Stimulated activated naive CD8-positive, alpha-beta T cell treated with anti-CD3 and anti-CD28 coated beads, Interleukin-15, Interleukin-2, amounts not matched to agents 100 ng/mL and 50 ng/mL, for 24 hours (primary cell): ENCODE measurements around the gene VWA3B.
"Not testable (repeated sequence)": the region's sequence is repeated elsewhere in the genome, so short reads cannot be mapped to it uniquely, and the experiment has no call there.

ENCODE experiments used
- H3K27ac Mint-ChIP-seq: one replicate; pipeline ENCODE4 v1.8.0; 2021; ENCODE audit warnings: mild to moderate bottlenecking, mixed read lengths
- H3K27me3 Mint-ChIP-seq: one replicate; pipeline ENCODE4 v1.8.0; 2021; ENCODE audit warnings: mixed read lengths
- H3K36me3 Mint-ChIP-seq: one replicate; pipeline ENCODE4 v1.8.0; 2021; ENCODE audit warnings: low read depth, mixed read lengths
- H3K4me1 Mint-ChIP-seq: one replicate; pipeline ENCODE4 v1.8.0; 2021; ENCODE audit warnings: low read depth, mixed read lengths
- H3K4me3 Mint-ChIP-seq: one replicate; pipeline ENCODE4 v1.8.0; 2021; ENCODE audit warnings: mild to moderate bottlenecking, mixed read lengths
- H3K9me3 Mint-ChIP-seq: one replicate; pipeline ENCODE4 v1.8.0; 2021; ENCODE audit warnings: mixed read lengths

Gene VWA3B

DNA sequence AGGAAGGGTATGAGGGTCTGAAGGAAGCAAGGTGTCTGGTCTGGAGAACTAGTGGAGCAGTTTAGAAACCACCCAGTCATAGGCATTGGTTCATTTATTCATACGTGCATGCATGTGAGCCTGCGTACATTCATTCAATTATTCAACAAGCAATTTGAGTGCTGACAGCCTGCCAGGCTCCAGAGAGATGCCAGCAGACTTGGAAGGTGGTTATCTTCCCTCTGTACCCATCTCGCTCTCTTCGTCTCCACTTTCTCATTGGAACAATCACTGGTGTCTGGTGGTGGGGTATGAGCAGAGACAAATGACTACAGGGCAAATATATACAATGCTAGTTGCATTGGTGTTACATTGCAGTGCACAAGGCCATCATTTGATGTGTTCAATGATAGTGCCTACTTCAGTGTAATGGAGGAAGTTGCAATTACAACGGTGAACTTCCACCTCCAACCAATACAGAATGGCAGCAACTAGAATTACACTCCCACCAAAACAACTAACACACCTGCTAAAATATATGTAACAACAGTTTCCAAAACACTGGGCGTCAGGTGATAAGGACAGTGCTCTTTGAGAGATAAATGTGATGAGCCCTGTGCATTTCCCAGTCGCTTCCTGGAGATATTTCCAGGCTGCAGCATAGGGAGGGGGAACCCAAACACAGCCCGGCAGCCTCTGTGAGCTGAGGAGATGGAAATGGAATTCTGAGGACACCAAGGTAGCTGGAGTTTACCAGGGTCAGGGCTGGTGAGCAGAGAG is 226.7 kb downstream of the VWA3B start:
- Mint-ChIP-seq H3K4me3 (no peak overlapping the region), H3K27me3 (peaks cover 20% of the 10 kb centered on the region), H3K27ac (no peak overlapping the region), H3K9me3 (peaks cover 3% of the 10 kb centered on the region), H3K36me3 (no peaks in the 10 kb centered on the region), H3K4me1 (no peaks in the 10 kb centered on the region)

DNA sequence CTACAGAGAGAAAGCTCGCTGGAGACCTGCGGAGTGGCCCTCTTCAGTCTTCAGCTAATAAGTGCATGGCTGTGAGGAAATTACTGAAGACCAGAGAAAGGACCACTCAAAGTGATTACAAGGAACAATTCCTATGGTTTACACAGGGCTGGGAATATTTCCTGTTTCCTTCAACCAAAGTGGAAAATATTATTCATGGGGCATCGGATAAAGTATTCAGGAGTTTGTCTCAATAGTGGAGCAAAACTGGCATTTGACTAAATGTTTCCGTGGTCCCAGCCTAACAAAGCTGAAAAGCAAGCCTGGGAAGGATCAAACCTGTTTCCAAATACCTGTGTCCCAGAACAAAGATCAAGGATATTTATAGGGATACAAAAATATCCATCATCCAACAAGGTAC is 227.3 kb downstream of the VWA3B start:
- Mint-ChIP-seq H3K9me3 (peaks cover 8% of the 10 kb centered on the region), H3K36me3 (no peaks in the 10 kb centered on the region), H3K4me1 (no peaks in the 10 kb centered on the region), H3K27ac (no peak overlapping the region), H3K4me3 (no peak overlapping the region), H3K27me3 (peaks cover 19% of the 10 kb centered on the region)

DNA sequence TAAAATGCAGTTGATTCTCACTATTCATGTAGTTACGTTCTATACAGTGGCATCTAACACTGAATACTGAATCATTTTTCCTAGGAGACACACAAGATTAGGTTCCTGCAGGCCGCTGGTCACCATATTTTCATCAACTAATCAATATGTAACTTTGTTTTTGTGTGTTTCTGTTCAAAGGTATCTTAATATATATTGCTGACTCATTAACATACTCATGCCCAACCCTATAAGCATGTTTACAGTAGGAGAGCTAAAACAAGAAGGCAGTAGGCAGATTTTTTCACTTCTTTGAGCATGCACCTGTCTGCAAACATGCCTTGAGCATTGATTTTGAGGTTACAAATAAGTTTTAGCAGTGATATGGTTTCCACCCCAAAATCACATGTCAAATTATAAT is 229.0 kb downstream of the VWA3B start:
- no peak overlapping the region for H3K4me3 Mint-ChIP-seq
- no peaks in the 10 kb centered on the region for H3K4me1 Mint-ChIP-seq
- peaks cover 15% of the 10 kb centered on the region for H3K27me3 Mint-ChIP-seq
- peaks cover 19% of the 10 kb centered on the region for H3K9me3 Mint-ChIP-seq
- no peak overlapping the region for H3K27ac Mint-ChIP-seq
- peaks cover 6% of the 10 kb centered on the region for H3K36me3 Mint-ChIP-seq

DNA sequence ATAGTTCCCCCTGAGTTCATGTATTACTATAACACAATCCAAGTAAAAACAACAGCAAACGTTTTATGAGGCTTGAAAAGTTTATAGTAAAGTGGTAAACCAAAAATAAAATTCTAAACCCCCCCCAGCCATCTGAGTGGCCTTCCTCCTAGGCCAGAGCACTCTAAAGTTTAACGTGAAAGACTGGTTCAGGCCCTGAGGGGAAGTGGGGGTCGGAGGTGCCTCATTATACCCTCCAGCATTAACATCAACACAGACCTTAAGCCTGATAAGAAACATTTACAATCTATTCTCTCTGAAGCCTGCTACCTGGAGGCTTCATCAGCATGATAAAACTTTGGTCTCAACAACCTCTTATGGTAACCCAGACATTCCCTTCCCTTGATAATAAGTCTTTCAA is 230.2 kb downstream of the VWA3B start:
- H3K27me3 Mint-ChIP-seq, result peaks cover 23% of the 10 kb centered on the region
- peaks cover 26% of the 10 kb centered on the region for H3K9me3 Mint-ChIP-seq
- H3K27ac Mint-ChIP-seq, result no peak overlapping the region
- peaks cover 6% of the 10 kb centered on the region for H3K36me3 Mint-ChIP-seq
- no peaks in the 10 kb centered on the region for H3K4me1 Mint-ChIP-seq
- H3K4me3 Mint-ChIP-seq, result no peak overlapping the region

DNA sequence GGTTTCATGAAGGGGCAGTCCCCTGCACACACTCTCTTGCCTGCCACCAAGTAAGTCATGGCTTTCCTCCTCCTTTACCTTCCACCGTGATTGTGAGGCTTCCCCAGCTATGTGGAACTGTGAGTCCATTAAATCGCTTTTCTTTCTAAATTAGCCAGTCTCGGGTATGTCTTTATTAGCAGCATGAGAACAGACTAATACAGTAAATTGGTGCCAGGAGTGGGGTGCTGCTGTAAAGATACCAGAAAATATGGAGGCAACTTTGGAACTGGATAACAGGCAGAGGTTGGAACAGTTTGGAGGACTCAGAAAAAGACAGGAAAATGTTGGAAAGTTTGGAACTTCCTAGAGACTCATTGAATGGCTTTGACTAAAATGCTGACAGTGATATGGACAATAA is 233.2 kb downstream of the VWA3B start:
- H3K27ac Mint-ChIP-seq, H3K36me3 Mint-ChIP-seq, H3K4me3 Mint-ChIP-seq, H3K4me1 Mint-ChIP-seq: not testable (repeated sequence)
- peaks cover 41% of the 10 kb centered on the region for H3K27me3 Mint-ChIP-seq
- peaks cover 36% of the 10 kb centered on the region for H3K9me3 Mint-ChIP-seq

DNA sequence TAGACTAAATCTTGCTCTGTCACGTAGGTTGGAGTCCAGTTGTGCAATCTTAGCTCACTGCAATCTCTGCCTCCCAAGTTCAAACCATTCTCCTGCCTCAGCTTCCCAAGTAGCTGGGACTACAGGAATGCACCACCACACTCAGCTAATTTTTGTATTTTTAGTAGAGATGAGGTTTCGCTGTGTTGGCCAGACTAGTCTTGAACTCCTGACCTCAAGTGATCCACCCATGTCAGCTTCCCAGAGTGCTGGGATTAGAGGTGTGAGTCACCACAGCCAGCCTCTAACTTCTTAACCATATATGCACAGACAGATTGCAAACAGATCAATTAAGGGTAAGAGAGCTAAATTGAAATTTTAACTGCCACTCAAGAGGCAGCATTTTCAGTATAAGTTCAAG is 237.2 kb downstream of the VWA3B start:
- Mint-ChIP-seq H3K4me3 (no peak overlapping the region), H3K9me3 (peaks cover 29% of the 10 kb centered on the region), H3K4me1 (no peaks in the 10 kb centered on the region), H3K36me3 (peaks cover 6% of the 10 kb centered on the region), H3K27ac (no peak overlapping the region), H3K27me3 (peaks cover 44% of the 10 kb centered on the region)

DNA sequence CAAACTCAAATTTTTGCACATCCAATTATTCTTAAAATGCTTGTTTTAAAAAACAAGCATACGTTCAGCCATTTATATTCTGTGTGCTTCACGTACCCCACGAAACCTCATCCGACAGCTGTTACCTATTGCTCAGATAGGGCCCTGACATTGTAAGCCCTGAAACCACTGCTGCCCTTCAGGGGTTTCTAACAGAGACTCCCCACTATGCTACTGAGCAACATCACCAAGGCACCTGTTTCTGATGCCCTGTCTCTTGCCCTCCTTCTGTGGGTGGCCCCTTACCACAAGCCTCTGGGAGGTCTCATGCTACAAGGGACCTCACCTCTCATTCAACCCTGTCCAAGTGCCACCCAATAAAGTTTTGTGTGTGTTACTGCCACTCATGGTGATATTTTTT is 240.8 kb downstream of the VWA3B start:
- H3K4me1 Mint-ChIP-seq, result no peaks in the 10 kb centered on the region
- H3K36me3 Mint-ChIP-seq, result no peaks in the 10 kb centered on the region
- peaks cover 33% of the 10 kb centered on the region for H3K27me3 Mint-ChIP-seq
- no peak overlapping the region for H3K4me3 Mint-ChIP-seq
- H3K9me3 Mint-ChIP-seq, result peaks cover 8% of the 10 kb centered on the region
- no peak overlapping the region for H3K27ac Mint-ChIP-seq

DNA sequence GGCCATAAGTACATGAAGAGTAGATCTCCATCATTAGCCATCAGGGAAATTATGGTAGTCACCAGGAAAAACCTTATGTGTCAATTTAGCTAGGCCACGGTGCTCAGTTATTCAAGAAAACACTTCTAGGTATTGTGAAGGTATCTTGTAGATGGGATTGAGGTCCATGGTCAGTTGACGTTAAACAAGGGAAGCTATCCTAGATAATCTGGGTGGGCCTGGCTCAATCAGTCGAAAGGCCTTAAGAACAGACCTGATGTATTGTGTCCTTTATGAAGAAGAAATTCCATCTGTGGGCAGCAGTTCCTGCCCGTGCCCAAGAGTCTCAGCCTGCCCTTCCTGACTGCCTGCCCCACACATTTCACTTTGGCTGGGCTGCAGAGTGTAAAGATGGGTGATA is 242.6 kb downstream of the VWA3B start:
- Mint-ChIP-seq H3K27me3 (peaks cover 25% of the 10 kb centered on the region), H3K27ac (no peak overlapping the region), H3K9me3 (no peaks in the 10 kb centered on the region), H3K4me3 (no peak overlapping the region), H3K4me1 (no peaks in the 10 kb centered on the region), H3K36me3 (no peaks in the 10 kb centered on the region)

DNA sequence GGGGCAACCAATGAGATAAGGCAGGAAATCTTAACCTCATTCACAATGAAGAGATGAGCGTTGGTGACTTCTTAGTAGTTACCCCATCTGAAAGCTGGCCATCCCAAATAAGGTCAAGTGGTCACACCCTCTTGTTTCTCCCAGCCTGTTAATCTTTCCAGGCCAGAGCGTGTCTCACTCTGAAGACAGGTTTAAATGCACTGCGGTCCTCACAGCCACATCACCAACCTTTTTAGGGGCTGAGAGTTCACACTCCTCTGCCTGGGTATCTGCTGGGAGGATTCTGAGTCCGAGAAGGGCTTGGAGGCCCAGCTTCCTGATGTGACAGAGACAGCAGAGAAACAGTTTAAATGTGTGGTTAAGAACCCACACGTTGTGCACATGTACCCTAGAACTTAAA is 246.0 kb downstream of the VWA3B start:
- no peaks in the 10 kb centered on the region for H3K4me1 Mint-ChIP-seq
- H3K4me3 Mint-ChIP-seq, result no peak overlapping the region
- no peak overlapping the region for H3K27ac Mint-ChIP-seq
- H3K27me3 Mint-ChIP-seq, result peaks cover 30% of the 10 kb centered on the region
- no peaks in the 10 kb centered on the region for H3K36me3 Mint-ChIP-seq
- H3K9me3 Mint-ChIP-seq, result no peaks in the 10 kb centered on the region

DNA sequence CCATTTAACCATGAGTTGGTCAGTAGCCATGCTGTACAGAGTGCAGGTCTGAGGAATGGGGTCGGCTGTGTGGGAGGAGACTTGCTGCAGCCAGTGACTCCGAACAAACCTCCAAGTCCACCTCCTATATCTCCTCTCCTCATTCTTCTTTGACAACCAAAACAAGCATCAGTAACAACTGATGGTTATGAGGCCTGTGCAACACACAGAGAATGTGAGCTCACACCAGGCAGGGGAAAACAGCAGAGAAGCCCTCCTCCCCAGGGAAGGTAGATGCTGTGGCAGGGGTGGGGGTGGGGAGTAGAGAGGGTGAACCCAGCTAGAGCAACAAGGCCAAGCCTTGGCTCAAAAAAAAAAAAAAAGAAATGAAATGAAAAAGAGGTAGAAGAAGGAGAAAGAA is 247.0 kb downstream of the VWA3B start:
- Mint-ChIP-seq H3K4me3 (no peak overlapping the region), H3K4me1 (no peaks in the 10 kb centered on the region), H3K36me3 (no peaks in the 10 kb centered on the region), H3K27me3 (peaks cover 33% of the 10 kb centered on the region), H3K27ac (no peak overlapping the region), H3K9me3 (no peaks in the 10 kb centered on the region)

DNA sequence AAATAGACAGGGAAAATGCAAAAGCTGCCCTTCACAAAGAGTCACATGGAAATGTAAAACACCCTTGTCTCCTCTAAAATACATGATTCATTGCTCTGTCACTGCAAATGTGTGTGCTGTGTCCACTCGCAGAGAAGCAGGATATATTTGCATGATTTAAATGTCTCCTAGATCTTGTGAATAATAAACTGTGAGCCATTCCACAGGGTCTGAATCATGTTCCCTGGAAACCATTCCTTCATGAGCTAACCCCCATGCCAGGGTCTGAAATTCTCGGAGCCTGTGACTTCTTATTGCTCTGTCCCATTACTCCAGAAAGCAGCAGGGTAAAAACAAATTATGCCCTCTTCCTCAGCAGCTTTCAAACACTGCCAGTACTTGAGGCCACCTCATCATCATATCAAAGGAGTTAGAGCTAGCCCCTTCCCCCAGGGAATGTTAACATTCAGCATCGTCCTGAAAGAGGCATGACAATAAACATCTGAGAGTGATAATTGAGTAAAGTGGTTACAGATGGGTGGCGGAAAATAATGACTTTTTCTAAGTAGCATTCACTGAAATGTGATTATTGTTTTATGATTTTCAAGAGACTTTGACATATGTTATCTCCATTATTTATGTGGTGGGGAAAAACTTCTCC is 247.6 kb downstream of the VWA3B start:
- Mint-ChIP-seq H3K36me3 (no peaks in the 10 kb centered on the region), H3K4me3 (no peak overlapping the region), H3K4me1 (no peaks in the 10 kb centered on the region), H3K27ac (no peak overlapping the region), H3K9me3 (no peaks in the 10 kb centered on the region), H3K27me3 (peaks cover 39% of the 10 kb centered on the region)

DNA sequence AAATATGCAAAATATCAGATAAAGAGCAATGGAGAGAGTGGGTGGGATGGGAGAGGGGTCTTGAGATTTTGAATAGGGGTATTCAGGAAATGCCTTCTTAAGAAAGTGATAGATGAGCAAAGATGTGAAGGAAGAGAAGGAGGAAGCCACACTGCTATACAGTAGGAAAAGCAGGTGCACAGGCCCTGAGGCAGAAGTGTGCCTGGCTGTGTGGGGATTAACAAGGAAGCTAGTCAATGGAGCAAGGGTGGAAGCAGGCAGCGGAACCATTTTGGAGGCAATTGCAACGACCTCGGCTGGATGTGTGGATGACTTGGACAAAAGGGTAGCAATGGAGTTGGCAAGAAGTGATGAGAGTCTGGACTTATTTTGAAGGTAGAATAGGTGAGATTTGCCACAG is 248.3 kb downstream of the VWA3B start:
- Mint-ChIP-seq H3K36me3 (no peaks in the 10 kb centered on the region), H3K4me1 (no peaks in the 10 kb centered on the region), H3K9me3 (no peaks in the 10 kb centered on the region), H3K27me3 (peaks cover 39% of the 10 kb centered on the region), H3K4me3 (no peak overlapping the region), H3K27ac (no peak overlapping the region)

DNA sequence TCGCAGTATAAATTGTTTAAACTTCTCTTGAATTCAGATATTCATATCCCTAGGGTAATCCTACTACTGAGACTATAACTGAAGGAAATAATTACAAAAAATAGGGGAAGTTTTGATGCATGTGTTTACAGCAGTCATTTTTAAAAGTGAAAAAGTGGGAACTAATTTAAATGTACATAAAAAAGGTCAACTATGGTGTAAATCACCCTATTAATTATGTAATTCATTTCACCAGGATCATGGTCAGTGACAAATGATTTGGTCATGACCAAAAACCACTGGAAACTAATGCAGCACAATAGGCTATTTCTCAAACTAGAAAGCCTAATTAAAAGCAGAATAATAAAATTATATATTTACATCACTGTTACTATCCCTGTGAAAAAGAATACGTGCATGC is 254.3 kb downstream of the VWA3B start:
- Mint-ChIP-seq H3K27ac (no peak overlapping the region), H3K4me1 (no peaks in the 10 kb centered on the region), H3K9me3 (no peaks in the 10 kb centered on the region), H3K36me3 (no peaks in the 10 kb centered on the region), H3K27me3 (peaks cover 50% of the 10 kb centered on the region), H3K4me3 (no peak overlapping the region)

DNA sequence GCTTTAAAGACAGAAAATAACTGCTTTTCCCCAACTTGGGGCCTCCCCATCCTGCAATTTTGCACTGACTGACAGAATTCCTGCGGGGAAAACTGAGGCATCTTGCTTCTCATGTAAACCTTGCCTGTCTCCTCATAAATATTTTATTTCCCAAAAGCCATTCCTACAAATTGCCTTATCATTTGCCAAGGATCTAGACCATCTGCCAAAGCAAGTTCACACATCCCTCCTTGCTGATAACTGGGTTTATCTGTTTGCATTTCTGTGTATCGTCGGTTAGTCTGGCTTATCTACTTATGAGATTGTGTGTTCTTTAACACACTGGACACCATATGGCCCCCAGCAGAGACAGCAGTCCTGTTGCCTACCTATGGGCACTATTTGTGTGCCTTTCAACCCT is 256.3 kb downstream of the VWA3B start:
- no peak overlapping the region for H3K4me3 Mint-ChIP-seq
- peaks cover 59% of the 10 kb centered on the region for H3K27me3 Mint-ChIP-seq
- no peak overlapping the region for H3K27ac Mint-ChIP-seq
- peaks cover 3% of the 10 kb centered on the region for H3K4me1 Mint-ChIP-seq
- H3K9me3 Mint-ChIP-seq, result no peaks in the 10 kb centered on the region
- H3K36me3 Mint-ChIP-seq, result no peaks in the 10 kb centered on the region

DNA sequence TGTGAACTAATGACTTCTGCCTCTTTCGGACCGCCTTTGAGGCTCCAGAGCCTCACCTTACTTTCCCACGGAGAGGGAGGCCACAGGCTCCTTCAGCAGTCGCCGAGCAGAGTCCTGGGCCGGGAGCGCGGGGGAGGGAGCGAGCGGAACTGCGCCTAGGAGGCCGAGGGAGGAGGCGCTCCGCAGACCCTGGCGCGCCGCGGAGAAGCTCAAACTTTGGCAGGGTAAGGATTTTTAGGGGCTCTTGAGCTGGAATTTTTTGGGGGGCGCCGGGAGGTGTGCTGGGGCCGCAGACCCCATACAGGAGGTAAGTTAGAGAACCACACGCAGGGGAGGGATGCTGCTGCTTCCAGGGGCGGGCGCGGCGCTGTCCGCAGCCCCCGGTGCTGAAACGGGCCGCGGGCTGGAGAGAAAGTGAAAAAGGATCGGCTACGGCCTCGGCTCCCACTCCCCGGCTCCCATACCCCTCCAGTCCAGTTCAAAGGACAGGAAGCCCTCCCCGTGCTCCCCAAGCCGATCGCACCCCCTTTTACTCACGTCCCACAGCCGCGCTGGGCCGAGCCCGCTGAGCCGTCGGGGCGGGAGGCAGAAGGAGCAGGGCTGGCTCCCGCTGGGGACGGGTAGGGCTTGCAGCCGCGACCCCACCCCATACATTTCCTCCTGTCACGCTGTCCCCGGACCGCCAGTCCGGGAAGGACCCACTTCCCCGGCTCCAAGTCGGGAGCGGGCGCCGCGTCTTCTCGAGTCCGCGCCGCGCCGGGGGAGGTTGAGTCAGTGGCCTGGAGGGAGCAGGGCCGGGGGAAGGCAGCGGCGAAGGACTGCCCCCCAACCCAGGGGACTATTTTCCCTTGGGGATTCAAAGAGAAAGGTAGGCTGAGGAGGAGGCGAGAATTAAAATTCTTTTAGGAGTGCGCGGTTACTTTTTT is 259.6 kb downstream of the VWA3B start, which contains the start of gene CNGA3:
CNGA3 (plus strand) TSS at position 146 of the 926 bp plus-strand sequence. CDS start 23,520 bp downstream, outside the sequence.
- Mint-ChIP-seq H3K36me3 (no peaks in the 10 kb centered on the region), H3K4me1 (peaks cover 7% of the 10 kb centered on the region), H3K27me3 (peaks cover 75% of the 10 kb centered on the region)

More for the DNA sequence above, 259.6 kb downstream of the VWA3B start, which contains the start of gene CNGA3:
- no peak within 1 kb of the TSS for H3K27ac Mint-ChIP-seq
- H3K9me3 Mint-ChIP-seq, result no peaks in the 10 kb centered on the region
- no peak within 1 kb of the TSS for H3K4me3 Mint-ChIP-seq
